Stimulated activated CD8-positive, alpha-beta memory T cell treated with anti-CD3 and anti-CD28 coated beads, Interleukin-2, amount 100 ng/mL, for 48 hours (primary cell): ENCODE results near the gene AGAP1.
"Not testable (repeated sequence)": the region's sequence is repeated elsewhere in the genome, so short reads cannot be mapped to it uniquely, and the experiment has no call there.

ENCODE experiments used
- DNase-seq, 2 donors: peaks; one replicate each; pipeline ENCODE4 v3.0.0-alpha.2; 2020; ENCODE audit warnings: low read depth in 2 of 2

The AGAP1 gene

DNA sequence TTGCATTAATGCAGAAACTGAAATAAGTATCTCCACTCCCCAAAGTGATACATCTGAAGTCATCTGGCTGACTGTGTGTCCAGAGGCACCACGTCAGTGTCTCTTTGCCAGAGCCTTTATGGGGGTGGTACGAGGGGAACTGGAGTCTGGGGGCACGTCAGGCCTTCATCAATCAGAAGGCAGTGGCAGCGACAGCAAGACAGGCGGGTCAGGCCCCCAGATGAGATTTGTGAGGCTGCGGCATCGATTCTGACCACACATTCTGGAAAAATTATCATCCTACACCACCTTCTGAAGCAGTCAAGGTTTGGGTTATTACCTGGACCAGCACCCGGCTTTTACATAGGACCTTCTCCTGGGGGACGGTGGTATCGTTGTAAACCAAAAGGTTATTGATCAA, 450.7 kb downstream of the AGAP1 start:
- DNase-seq: no peak

DNA sequence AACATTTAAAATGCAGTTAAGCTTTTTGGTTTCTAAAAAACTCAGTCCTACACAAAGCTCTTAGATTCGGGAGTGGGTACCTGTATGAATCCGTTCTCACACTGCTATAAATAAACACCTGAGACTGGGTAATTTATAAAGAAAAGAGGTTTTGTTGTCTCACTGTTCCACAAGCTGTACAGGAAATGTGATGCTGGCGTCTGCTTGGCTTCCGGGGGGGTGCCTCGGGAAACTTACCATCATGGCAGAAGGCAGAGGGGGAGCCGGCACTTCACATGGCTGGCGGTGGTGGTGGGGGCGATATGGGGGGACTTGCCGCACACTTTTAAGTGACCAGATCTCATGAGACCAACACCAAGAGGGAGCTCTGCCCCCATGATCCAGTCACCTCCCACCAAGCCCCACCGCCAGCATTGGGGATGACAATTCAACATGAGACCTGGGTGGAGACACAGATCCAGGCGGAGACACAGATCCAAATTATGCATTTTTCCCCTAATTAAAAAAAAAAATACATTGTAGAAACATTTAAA, 451.8 kb downstream of the AGAP1 start:
- DNase-seq: no peak

DNA sequence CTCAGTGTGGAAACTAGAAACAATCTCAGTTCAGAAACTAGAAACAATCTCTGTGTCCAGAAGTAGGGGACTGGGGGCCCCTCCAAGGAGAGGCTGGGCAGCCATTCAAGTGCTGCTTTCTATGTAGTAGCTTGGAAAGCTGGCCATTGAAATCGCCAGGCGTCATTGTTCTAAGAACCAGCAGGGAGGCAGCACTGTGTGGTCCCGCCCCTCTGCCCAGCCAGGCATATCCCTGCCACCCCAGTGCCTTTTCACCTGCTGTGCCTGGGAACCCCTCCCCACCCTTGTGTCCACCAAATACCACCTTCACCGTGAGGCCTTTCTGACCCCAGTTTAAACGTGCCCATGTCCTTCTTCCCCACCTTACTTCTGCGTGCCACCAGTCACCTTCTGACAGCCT, 452.7 kb downstream of the AGAP1 start:
- DNase-seq: no peak

DNA sequence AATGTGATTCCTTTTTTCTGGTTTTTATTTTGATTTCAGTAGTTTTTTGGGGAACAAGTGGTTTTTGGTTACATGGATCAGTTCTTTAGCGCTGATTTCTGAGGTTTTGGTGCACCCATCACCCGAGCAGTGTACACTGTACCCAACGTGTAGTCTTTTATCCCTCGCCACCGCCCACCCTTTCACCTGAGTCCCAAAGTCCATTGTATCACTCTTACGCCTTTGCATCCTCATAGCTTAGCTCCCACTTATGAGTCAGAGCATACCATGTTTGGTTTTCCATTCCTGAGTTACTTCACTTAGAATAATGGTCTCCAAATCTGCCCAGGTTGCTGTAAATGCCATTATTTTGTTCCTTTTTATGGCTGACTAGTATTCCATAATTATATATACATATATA, 453.2 kb downstream of the AGAP1 start:
- DNase-seq: not testable (repeated sequence)

DNA sequence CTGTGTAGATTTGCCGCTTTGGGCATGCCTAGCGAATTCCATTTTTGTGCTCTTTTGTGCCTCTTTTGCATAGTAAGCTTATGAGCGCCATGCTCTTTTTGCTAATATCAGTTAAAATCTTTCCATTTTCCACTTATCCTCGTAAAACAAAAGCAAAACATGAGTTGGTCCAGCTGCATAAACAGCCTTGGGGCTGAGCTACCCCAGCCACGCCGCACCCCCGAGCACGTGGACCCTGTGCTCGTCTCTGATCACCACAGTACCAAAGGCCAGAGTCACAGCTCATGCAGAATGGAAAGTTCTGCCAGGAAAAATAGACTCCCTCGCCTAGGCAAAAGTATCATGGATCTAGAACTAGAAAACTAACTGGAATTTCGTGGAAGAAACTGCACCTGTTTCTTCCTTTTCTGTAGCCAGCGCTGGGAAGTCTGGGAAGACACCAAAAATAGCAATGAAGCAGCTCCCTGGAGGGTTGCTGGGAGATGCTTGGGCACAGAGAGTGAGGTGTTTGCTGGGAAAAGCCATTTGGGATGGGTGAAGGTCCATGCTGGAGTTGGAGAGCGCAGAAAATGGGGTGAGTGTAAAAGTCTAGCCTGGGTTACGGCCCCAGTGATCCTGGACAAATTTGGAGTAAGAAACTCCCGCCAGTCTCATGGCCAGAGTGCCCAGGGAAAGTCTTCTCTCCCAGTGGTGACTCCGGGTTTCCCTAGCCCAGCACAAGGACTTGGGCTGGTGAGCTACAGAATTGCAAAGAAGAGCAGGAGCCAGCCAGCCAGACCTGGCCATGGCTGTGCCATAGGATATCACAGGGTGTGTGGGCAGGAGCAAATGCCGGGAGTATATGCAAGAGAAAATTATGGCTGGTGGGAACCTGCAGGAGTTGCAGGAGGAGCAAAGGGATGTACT, 456.0 kb downstream of the AGAP1 start:
- DNase-seq: no peak

DNA sequence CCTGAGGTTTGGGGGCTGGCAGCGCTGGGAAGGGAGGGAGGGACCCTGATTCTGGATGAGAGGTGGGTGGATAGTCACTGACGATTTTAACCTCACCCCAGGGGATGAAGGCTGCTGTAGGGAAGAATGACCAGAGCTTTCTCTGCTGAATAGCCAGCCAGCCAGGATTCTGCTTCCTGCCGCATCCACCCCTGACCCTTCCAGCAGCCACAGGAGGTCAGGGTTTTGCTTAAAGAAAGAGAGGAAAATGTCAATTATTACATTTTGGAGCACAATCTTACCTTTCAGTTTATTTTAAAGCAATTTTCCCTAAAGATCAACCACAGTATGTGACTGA, 456.6 kb downstream of the AGAP1 start:
- no peak for DNase-seq

DNA sequence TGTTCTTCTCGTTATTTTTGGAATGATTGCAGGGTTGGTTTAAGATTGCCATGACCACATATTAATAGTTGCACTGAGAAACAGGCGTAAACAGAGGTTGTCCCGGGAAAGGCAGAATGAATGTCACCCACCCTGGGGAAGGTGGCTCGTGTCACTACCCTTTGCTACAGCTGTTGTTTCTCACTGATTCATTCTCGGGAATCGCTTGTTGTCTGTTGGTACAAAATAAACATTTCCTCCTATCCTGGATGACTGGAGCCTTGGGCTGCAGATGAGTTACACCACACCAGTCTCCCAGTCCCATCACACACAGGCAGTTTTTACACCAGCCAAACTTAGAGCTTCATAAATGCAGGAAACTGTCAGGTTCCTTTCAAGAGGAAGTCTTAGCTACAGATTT, 457.6 kb downstream of the AGAP1 start:
- DNase-seq: no peak

DNA sequence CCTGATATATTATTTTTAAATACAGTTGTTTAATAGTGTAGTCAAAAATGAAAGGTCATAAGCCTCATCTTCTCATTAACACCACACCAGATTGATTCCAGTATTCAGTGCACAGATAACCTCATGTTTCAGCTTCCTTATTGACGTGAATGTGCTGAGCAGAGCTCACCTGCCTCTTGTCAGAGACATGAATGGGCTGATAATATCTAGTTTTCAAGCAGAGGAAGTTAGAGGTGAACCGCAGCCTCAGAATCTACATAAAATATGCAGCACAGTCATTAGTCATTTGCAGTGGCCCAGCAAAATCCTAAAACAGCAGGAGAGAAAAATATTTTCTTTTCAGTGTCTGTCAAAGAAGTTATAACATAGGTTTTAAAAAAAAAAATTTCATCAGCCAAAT, 458.1 kb downstream of the AGAP1 start:
- no peak for DNase-seq

DNA sequence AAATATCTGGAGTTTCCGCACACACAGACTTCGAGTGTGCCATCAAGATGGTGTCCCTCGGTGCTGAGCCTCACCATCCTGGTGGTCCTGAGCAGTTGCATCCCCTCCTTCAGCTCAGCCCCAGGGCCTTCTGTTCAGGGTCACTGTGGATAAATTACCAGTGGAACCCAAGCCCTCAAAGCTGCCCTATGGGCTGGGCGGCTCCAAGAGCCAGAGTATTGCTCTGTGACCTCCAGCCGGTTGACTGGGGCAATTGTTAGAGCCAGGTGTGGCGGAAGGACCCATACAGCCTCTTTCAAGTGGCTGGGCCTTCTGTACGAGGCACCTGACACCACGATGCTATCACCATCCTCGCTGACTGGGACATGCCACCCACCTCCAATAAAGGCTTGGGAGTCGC, 458.9 kb downstream of the AGAP1 start:
- DNase-seq: no peak

DNA sequence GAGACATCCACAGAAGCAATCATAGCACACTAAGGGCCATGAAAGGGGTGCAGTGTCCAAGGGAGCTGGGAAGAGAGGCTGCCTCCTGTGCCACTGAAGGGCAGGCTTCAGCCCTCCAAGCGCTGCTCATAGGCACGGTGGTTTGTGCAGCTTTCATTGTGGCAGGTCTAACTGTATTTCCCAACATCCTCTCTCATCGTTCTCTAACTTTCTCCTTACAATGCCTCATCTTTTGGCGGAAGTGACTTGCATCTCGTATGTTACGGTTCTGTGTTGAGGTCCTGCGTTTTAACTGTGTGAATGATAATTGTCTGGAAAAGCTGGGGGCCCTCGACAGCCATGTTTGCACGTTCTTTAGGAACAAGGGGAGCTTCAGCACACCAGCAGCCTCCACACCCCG, 460.4 kb downstream of the AGAP1 start:
- no peak for DNase-seq

DNA sequence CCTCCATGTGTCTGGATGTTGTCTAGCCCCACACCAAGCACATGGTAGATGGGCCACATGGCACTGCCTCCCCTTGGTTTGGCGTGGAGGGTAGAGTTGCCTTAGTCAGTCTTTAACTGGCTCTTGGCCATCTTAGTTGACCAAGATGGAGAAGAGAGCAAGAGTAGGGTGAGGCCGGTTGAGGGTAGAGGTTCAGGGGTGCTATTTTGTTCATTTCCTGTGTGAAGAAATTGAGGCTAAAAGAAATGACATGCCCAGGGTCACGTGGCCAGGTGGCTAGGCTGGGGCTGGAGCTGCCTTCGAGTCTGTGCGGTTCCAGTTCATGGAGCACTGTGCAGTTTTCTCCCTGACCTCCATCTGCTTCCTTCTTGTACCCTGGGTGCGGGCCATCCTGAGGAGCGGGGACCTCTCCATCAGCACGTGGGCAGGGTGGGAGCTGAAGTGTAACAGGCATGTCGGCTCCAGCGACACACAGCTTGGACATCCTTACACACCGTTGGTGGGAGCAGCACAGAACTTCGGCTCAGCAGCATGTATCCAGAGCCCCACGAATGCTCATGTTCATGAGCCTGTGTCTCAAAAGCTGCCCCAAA, 461.1 kb downstream of the AGAP1 start:
- no peak for DNase-seq

DNA sequence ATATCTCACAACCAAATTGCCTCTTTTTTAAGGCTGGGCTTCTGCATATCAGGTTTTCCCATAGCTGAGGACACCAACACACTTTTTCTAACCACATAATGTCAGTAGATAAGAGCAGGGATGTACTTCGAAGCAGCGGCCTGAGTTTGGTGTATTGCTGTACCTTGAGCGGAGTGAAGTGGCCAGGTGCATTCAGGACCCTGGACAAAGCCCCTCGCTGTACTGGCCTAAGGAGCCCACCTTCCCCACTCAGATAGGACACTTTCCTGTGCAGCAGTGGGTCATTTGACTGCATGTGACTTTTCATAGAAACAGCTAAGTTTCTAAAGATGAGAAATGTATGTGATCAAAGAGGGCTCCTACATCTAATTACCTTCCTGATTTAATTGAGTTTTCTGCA, 461.8 kb downstream of the AGAP1 start:
- no peak for DNase-seq

DNA sequence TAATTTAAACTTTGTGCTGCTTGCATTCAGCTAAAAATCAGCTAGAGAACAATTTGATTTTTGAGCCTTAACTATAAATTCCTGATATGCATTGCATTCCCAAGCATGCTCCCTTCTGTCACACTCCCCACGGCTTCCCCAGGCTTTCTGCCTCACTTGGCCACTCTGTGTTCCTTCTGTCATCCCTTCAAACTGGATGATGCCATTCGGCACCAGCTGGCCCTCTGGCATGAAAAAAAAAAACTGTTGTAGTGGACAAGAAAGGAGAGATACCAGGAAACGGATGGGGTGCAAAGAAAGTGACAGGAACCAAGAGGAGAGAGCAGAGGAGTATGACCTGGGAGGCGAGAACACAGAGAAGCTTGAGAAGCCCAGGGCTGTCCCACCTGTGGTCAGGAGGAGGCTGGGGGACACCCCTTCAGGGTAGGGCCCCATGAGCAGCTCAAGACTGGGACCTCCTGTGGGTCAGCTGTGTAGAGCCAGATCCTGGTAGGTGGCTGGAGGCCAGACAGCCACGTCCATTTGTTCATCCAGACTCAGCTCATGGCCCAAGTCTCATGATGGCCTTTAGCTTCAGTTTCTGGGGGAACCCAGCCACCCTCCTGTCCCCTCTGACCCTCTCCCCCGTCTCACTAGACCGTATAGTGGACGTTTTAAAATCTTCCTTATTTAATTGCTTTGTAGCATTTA, 462.6 kb downstream of the AGAP1 start:
- no peak for DNase-seq

DNA sequence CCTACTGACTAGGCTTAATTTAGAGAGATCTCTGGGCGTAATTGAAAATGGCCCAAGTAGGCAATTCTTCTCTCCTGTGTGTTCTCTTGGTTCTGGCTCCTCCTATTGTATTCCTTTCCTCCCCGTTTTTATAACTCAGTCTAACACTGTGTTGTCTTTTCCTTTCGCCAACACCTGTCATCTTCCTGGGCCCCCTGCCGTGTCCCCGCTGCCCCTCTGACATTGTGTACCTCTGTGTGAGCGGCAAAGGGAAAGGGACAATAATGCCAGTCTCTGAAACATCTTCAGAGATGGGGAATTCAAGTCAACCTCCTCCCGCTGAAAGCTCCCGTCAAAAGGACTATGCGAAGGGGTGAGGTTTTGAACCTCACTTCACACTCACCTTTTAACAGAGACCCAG, 463.4 kb downstream of the AGAP1 start:
- no peak for DNase-seq

DNA sequence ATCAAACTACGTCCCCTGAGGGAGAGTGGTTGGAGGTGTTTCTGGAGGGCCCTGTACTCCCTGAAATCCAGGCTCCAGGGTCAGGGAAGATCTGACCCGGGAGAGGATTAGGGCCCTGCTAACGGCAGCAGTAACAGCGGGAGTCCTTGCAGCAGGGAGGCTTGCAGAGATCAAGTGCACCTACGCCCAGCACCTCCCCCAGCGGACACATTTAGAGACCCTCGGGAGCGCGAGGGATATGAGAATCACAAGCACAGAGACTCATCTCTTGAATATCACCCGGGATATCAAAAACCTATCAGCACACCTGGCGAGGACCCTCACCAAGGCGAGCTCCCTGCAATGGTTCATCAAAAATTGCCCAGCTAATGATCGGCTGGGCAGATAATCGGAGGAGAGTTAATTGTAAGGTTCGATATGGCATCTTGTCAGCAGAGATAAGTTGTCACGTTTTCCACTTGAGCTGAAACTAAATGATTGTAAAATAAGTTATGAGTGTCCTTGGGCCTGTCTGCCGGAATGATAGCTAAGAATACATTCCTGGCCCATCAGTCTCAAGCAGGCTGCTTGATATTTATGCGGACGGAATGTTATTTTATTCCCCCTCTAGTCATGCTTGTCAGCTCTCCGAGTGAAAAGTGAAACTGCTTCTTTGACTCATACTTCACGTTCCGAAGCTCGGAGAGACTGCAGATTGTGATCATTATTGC, 464.5 kb downstream of the AGAP1 start:
- no peak for DNase-seq

DNA sequence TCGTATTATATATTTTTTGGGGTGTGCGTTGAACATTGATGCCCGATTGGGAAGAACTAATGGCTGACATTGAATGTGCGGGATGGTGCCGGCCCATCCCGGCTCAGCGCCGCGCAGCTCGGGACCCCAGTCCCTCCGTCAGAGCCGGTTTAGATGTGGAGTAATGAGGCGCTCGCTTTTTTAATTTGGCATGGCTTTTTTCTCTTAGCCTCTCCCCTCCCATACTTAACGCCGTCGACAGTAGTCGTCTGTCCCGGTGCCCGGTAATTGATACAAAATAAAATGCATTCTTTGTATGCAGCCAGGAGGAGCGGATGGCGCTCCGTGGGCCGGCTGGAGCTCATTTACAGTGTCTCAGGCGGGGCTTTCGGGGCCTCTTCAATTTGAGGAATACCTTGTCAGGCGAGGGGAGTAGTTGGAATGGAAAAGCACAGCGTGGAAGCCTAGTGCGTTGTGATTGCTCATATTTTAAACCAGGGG, 465.1 kb downstream of the AGAP1 start:
- DNase-seq: no peak

DNA sequence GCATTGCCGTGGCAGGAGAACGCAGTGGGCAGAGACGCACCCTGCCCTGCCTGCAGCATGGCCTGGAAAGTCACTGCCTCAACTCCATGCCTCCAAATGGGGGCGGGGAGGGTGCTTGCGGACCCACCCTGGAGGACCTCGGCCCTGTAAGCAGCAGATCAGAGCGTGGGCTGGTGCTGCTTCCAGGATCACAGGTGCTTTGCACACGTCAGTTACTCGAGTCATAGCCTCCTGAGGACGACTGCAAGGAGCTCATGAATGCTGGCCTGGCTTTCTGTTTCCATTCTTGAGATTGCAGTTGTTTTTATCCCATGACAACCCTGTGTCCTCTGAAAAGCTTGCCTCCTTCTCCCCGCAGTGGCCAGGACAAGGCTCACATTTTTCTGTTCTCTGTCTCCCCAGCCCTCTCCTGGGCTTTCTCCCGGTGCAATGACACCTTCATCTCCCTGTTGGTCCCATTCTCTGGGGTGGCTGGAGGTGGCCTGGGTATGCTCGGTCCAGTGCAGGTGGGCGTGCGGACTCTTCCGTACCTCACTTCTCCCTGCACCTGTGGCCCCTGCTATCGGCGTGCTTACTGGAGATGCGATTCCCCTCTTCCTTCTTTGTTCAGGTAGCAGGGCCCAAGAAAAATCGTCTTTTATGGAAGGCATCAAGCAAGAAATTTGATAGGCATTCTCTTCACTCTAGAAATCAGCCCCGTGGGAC, 466.3 kb downstream of the AGAP1 start:
- DNase-seq: no peak

DNA sequence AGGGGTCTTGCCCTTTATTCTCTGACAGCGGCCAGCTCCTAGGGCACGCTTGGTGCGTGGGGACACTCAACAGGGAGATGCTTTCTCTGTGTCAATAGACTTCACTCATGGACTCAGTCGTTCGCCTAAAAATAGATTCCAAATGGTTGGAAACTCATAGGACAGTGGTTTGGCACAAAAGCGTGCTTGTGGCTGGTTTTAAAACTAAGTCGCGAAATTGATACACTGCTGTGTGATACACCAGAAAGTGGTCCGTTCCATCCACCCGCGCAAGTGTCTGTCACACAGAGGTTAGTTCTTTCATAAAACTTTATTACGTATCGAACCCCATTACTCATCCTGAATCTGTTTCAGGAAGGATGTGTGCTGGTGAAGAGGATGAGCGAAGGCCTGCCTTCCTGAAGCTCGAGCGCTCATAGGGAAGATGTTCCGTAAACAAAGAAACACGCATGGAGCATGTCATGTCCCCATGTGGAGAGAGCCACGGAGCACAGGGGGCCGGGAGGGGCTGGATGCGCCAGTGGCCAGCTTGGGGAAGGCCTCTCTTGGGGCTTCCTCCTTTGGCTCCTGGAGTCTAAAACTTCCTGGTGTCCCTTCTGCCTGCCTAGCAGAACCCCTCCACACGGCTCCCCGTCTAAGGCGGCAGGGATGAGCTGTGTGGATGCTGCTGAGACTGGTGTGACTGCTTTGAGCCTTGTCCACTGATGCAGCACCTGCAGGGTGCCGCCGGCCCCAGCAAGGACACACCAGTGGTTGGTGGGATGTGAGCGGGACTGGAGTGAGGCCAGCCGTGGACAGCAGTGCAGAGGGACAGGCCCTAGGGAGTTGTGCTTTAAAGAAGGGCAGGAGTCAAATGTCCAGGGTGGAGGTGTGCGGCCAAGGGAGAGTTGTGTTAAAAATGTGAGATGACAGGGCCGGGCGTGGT, 467.1 kb downstream of the AGAP1 start:
- no peak for DNase-seq

DNA sequence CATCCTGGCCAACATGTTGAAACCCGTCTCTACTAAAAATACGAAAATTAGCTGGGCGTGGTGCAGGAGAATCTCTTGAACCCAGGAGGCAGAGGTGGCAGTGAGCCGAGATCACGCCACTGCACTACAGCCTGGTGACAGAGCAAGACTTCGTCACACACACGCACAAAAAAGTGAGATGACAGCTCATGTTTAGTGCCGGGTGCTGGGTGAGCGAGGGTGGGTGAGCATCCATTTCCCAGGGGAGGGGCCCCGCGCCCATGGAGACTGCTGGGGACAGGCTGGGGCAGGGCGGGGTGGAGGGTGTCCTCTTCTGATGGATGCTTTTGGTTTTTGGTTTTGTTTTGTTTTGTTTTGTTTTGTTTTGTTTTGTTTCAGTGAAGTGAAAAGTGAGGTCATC, 467.9 kb downstream of the AGAP1 start:
- no peak for DNase-seq

DNA sequence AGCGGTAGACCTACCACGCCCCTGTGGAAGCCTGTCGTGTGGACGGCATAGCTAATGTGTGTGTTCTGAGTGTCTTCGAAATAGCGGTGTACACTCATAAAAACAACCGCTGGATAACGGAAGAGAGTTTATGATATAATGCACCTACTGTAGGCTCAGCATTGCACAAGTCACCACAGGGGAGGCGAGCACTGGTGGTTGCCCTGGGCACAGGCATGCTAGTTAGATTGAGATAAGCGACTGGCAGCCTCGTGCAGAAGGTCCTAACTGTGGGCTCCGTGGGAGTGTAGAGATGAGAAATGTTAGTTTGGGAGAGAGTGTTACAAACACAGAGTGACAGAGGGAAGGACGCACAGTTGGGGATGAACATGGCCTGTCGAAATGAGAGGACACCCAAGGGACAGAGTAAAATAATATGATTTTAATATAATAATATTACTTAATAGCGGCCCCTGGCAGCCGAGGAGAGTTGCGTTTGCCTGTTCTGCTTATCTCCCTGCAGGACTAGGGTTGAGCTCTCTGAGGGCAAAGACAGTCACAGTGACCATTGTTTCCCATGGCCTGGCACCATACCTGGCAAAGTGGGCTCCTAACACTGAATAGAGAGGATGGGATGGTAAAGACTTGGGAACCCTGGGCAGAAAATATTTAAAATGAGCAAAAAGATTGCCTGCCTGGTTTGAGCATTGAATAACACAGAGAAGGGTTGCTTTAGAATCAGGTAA, 470.2 kb downstream of the AGAP1 start:
- DNase-seq: no peak
